Peyer's patch (tissue), 4 donors: ENCODE measurements around the gene PCSK2. TPM values are rescaled to one million over a fixed set of nuclear protein-coding genes. Genes with fewer than 3 reads are reported as not detected.

Experiments used
- DNase-seq, 3 donors: peaks; one replicate each; pipeline ENCODE4 v3.0.0-alpha.2; 2017 to 2019
- H3K27ac ChIP-seq, 4 donors: fragments of 200-600 bp; sonication (generic); one replicate each; pipeline ENCODE4 v1.5.1; 2016 to 2019
- H3K27me3 ChIP-seq, 2 donors: fragments of 200-600 bp; sonication (generic); one replicate each; pipeline ENCODE4 v1.5.1; 2019
- H3K36me3 ChIP-seq, 3 donors: fragments of 200-600 bp; sonication (generic); one replicate each; pipeline ENCODE4 v1.5.1; 2016 to 2019
- H3K4me1 ChIP-seq, 4 donors: fragments of 200-600 bp; sonication (generic); one replicate each; pipeline ENCODE4 v1.5.1; 2016 to 2019
- H3K4me3 ChIP-seq, 4 donors: fragments of 200-600 bp; sonication (generic); 1 replicate in 3 of 4; 2 replicates in 1 of 4; pipeline ENCODE4 v1.5.1; 2016 to 2019; ENCODE audit warnings: mild to moderate bottlenecking in 1 of 4
- H3K9me3 ChIP-seq, 4 donors: fragments of 200-600 bp; sonication (generic); one replicate each; pipeline ENCODE4 v1.5.1; 2016 to 2019; ENCODE audit warnings: mild to moderate bottlenecking in 1 of 4
- POLR2A ChIP-seq, 2 donors: fragments of 450-650 bp; IDR thresholded peaks; one replicate each; pipeline ENCODE4 v1.5.1; 2017; ENCODE audit warnings: antibody characterized with exemption in 2 of 2, mild to moderate bottlenecking in 2 of 2, moderate library complexity in 2 of 2
- total RNA-seq, 4 donors: library from RNA; depleted of rRNA; stranded (reverse); fragments of >200 nt; gene quantifications; one replicate each; pipeline ENCODE4 v1.1.0, GENCODE V29; 2016
- TF ChIP-seq, protein P1 (sequence below), 6 experiments: fragments of 450-650 bp in 4 of 6; fragments of 200-600 bp in 2 of 6; sonication (generic) in 1 of 6; IDR thresholded peaks; one replicate each; pipeline ENCODE4 v1.5.1; 2017 to 2019; ENCODE audit warnings: antibody characterized with exemption in 6 of 6, mild to moderate bottlenecking in 3 of 6, moderate library complexity in 1 of 6

The PCSK2 gene
- total RNA-seq, 4 donors from 2014 or later, result 0.18 to 0.80 (median 0.57) TPM; not detected in 1

GRCh38 chr20:17448071-17448470, 221.2 kb downstream of the PCSK2 start:
- no peak for DNase-seq
- no peak for TF ChIP-seq POLR2A (IDR thresholded peaks at IDR 0.05)
- TF ChIP-seq, protein P1, sequence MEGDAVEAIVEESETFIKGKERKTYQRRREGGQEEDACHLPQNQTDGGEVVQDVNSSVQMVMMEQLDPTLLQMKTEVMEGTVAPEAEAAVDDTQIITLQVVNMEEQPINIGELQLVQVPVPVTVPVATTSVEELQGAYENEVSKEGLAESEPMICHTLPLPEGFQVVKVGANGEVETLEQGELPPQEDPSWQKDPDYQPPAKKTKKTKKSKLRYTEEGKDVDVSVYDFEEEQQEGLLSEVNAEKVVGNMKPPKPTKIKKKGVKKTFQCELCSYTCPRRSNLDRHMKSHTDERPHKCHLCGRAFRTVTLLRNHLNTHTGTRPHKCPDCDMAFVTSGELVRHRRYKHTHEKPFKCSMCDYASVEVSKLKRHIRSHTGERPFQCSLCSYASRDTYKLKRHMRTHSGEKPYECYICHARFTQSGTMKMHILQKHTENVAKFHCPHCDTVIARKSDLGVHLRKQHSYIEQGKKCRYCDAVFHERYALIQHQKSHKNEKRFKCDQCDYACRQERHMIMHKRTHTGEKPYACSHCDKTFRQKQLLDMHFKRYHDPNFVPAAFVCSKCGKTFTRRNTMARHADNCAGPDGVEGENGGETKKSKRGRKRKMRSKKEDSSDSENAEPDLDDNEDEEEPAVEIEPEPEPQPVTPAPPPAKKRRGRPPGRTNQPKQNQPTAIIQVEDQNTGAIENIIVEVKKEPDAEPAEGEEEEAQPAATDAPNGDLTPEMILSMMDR (IDR thresholded peaks at IDR 0.05), result no peak

DNA sequence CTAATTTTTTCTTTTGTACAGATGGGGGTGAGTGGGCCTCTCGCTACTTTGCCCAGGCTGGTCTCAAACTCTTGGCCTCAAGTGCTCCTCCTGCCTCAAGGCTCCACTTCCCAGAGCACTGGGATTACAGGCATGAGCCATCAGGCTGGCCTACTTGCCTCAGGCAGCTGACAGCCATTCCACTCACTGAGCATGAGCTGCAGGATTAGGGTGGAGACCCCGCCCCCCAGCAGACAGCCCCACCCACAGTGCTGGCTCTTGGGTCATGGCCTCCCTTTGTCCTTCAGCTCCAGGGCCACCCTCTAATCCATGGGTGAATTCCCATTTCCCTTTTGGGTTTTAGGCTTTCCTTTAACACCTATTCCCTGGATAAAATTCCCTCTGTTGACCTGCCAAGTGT, 222.2 kb downstream of the PCSK2 start:
- TF ChIP-seq, protein P1 (IDR thresholded peaks at IDR 0.05), result no peak
- no peak for TF ChIP-seq POLR2A (IDR thresholded peaks at IDR 0.05)
- no peaks in the 10 kb centered on the region for H3K36me3 ChIP-seq
- H3K27ac ChIP-seq, result no peak overlapping the region
- no peak overlapping the region for H3K4me3 ChIP-seq
- DNase-seq, result no peak
- no peaks in the 10 kb centered on the region for H3K9me3 ChIP-seq
- no peaks in the 10 kb centered on the region for H3K4me1 ChIP-seq
- H3K27me3 ChIP-seq, result no peaks in the 10 kb centered on the region

More at GRCh38 chr20:17448071-17448470, 221.2 kb downstream of the PCSK2 start:
- Histone ChIP-seq H3K27me3 (no peaks in the 10 kb centered on the region), H3K4me3 (no peak overlapping the region), H3K9me3 (no peaks in the 10 kb centered on the region), H3K36me3 (no peaks in the 10 kb centered on the region), H3K4me1 (no peaks in the 10 kb centered on the region), H3K27ac (no peak overlapping the region)

DNA sequence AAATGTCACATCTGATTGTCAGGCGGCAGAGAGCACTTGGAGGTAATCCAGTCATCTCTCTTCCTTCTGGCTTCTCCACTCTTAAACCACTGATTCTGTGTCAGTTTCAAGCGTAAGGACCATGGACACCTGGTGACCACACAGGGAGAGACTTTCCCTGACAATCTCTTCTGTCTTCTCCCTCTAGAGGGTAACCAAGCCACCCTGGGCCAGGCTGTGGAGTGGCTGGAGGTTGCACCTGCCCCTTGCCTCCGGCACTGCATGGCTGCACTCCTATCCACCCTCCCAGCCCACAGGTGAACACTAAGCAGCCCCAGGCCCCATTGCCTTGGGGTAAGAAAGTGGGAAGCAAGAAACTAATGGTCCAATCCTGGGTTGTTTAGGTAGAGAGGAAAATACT, 225.6 kb downstream of the PCSK2 start:
- Histone ChIP-seq H3K27me3 (no peaks in the 10 kb centered on the region), H3K36me3 (no peaks in the 10 kb centered on the region), H3K4me3 (no peak overlapping the region), H3K4me1 (no peaks in the 10 kb centered on the region), H3K27ac (no peak overlapping the region), H3K9me3 (no peaks in the 10 kb centered on the region)
- no peak for DNase-seq
- TF ChIP-seq POLR2A (IDR thresholded peaks at IDR 0.05), result no peak
- TF ChIP-seq, protein P1 (IDR thresholded peaks at IDR 0.05), result no peak

GRCh38 chr20:17453592-17453991, 226.8 kb downstream of the PCSK2 start:
- no peak for TF ChIP-seq POLR2A (IDR thresholded peaks at IDR 0.05)
- TF ChIP-seq, protein P1 (IDR thresholded peaks at IDR 0.05), result no peak
- H3K36me3 ChIP-seq, result no peaks in the 10 kb centered on the region
- H3K4me1 ChIP-seq, result no peaks in the 10 kb centered on the region
- no peak overlapping the region for H3K27ac ChIP-seq
- no peaks in the 10 kb centered on the region for H3K9me3 ChIP-seq
- H3K4me3 ChIP-seq, result no peak overlapping the region
- no peaks in the 10 kb centered on the region for H3K27me3 ChIP-seq
- no peak for DNase-seq

DNA sequence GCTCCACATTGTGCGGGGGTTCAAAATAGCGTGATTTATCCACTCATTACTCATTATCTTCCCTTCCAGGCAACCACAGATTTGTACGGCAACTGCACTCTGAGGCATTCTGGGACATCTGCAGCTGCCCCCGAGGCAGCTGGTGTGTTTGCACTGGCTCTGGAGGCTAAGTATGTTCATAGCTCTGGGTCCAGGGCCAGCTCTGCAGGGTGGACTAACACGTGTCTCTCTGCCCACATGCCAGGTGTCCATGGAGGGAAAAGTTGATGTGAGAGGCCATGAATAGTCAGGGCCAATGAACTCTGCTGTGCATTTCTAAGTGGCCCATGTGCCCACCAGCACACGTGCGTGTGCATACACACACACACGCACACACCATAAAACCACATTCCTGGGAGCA, 229.4 kb downstream of the PCSK2 start:
- TF ChIP-seq POLR2A (IDR thresholded peaks at IDR 0.05), result no peak
- TF ChIP-seq, protein P1 (IDR thresholded peaks at IDR 0.05), result no peak
- no peak overlapping the region for H3K4me3 ChIP-seq
- H3K27ac ChIP-seq, result no peak overlapping the region
- DNase-seq, result no peak
- H3K27me3 ChIP-seq, result no peaks in the 10 kb centered on the region
- no peaks in the 10 kb centered on the region for H3K36me3 ChIP-seq
- H3K4me1 ChIP-seq, result no peaks in the 10 kb centered on the region
- H3K9me3 ChIP-seq, result no peaks in the 10 kb centered on the region

DNA sequence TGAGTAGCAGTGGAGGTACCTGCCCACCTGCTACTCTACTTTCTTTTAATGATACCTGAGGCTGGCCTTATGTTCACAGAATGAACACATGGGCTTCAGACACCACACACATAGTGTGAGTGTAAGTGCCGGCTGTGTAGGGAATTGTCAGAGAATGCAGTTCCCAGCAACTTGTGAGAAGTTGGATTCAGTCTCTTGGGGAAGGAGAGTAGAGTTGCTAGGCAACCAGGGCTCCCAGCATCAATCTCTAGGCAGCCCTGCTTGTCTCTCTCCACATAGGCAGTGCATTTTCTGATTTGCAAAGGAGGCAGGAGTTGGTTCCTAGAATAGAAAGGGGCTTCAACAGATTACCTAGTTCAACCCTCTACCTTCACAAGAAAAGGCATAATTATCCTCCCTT, 230.2 kb downstream of the PCSK2 start:
- Histone ChIP-seq H3K27me3 (no peaks in the 10 kb centered on the region), H3K4me3 (no peak overlapping the region), H3K4me1 (no peaks in the 10 kb centered on the region), H3K9me3 (no peaks in the 10 kb centered on the region), H3K36me3 (no peaks in the 10 kb centered on the region), H3K27ac (no peak overlapping the region)
- TF ChIP-seq, protein P1 (IDR thresholded peaks at IDR 0.05), result no peak
- TF ChIP-seq POLR2A (IDR thresholded peaks at IDR 0.05), result no peak
- DNase-seq, result no peak
